Fibroblast of lung (primary cell): ENCODE results near the gene FNDC3B.

ENCODE experiments used
- CTCF ChIP-seq, 2 donors: IDR thresholded peaks in 1 of 2; conservative IDR thresholded peaks in 1 of 2; 1 replicate in 1 of 2; 2 replicates in 1 of 2; pipeline ENCODE4 v1.5.1; 2011 to 2012; ENCODE audit warnings: low read length in 2 of 2, control low read depth in 1 of 2, inconsistent platforms in 1 of 2, low read depth in 1 of 2, mild to moderate bottlenecking in 1 of 2
- EZH2 ChIP-seq: IDR thresholded peaks from 2 replicates; pipeline ENCODE4 v1.5.1; 2012; ENCODE audit warnings: low read length, control low read depth, mild to moderate bottlenecking; ENCODE audit errors: missing control alignments

GRCh38 chr3:172046268-172046915, 7.0 kb downstream of the FNDC3B start:
- no peak for TF ChIP-seq CTCF (conservative IDR thresholded peaks at IDR 0.05 in 1 of 2, IDR thresholded peaks at IDR 0.05 in 1 of 2; ENCODE audit: low read depth in 1 of 2, low read length in 2 of 2)
- TF ChIP-seq EZH2: no peak
